SK-N-SH treated with all-trans-retinoic acid at 6 μM for 48 hours (cell line): ENCODE data around the gene DVL3.

Experiments
- ATAC-seq: fragments of 200-7000 bp; cut with Tn5 transposase; 3 replicates; pipeline ENCODE4 v1.9.1; 2020; ENCODE audit warnings: mild to moderate bottlenecking, moderate library complexity
- BACH2 ChIP-seq: fragments of 250-450 bp; sonication (Bioruptor Pico); IDR thresholded peaks from 2 replicates; pipeline ENCODE4 v1.9.0; 2021; ENCODE audit warnings: mild to moderate bottlenecking, borderline replicate concordance
- CREB5 ChIP-seq: fragments of 250-450 bp; sonication (Bioruptor Pico); IDR thresholded peaks from 2 replicates; pipeline ENCODE4 v1.5.1; 2020; ENCODE audit warnings: low read depth, mild to moderate bottlenecking, moderate library complexity
- CSDC2 ChIP-seq: fragments of 250-450 bp; sonication (Bioruptor Pico); IDR thresholded peaks from 2 replicates; pipeline ENCODE4 v1.5.0; 2020; ENCODE audit warnings: mild to moderate bottlenecking, moderate library complexity
- CSRNP3 ChIP-seq: fragments of 250-450 bp; sonication (Bioruptor Pico); IDR thresholded peaks from 2 replicates; pipeline ENCODE4 v1.5.1; 2021; ENCODE audit warnings: mild to moderate bottlenecking, moderate library complexity
- ESRRG ChIP-seq: fragments of 250-450 bp; sonication (Bioruptor Pico); IDR thresholded peaks from 2 replicates; pipeline ENCODE4 v1.6.1; 2021; ENCODE audit warnings: mild to moderate bottlenecking
- GLIS3 ChIP-seq: fragments of 250-450 bp; sonication (Bioruptor Pico); IDR thresholded peaks from 2 replicates; pipeline ENCODE4 v1.5.0; 2020; ENCODE audit warnings: mild to moderate bottlenecking, moderate library complexity
- ISL1 ChIP-seq: fragments of 250-450 bp; sonication (Bioruptor Pico); IDR thresholded peaks from 2 replicates; pipeline ENCODE4 v2.1.2; 2022; ENCODE audit warnings: mild to moderate bottlenecking, moderate library complexity
- PATZ1 ChIP-seq: fragments of 250-450 bp; sonication (Bioruptor Pico); IDR thresholded peaks from 2 replicates; pipeline ENCODE4 v1.8.0; 2020; ENCODE audit warnings: mild to moderate bottlenecking, moderate library complexity, borderline replicate concordance
- POU6F1 ChIP-seq: fragments of 250-450 bp; sonication (Bioruptor Pico); IDR thresholded peaks from 2 replicates; pipeline ENCODE4 v1.8.0; 2021; ENCODE audit warnings: low read depth, mild to moderate bottlenecking, moderate library complexity, borderline replicate concordance
- PPARA ChIP-seq: fragments of 250-450 bp; sonication (Bioruptor Pico); IDR thresholded peaks from 2 replicates; pipeline ENCODE4 v1.5.0; 2020; ENCODE audit warnings: mild to moderate bottlenecking, borderline replicate concordance
- RARB ChIP-seq: fragments of 250-450 bp; sonication (Bioruptor Pico); IDR thresholded peaks from 2 replicates; pipeline ENCODE4 v1.8.0; 2021; ENCODE audit warnings: mild to moderate bottlenecking, moderate library complexity
- SNAI2 ChIP-seq: fragments of 250-450 bp; sonication (Bioruptor Pico); IDR thresholded peaks from 2 replicates; pipeline ENCODE4 v1.5.0; 2020; ENCODE audit warnings: mild to moderate bottlenecking, moderate library complexity
- TCF4 ChIP-seq: fragments of 250-450 bp; sonication (Bioruptor Pico); IDR thresholded peaks from 2 replicates; pipeline ENCODE4 v1.8.0; 2021; ENCODE audit warnings: mild to moderate bottlenecking, moderate library complexity, borderline replicate concordance
- TOX ChIP-seq: fragments of 250-450 bp; sonication (Bioruptor Pico); IDR thresholded peaks from 2 replicates; pipeline ENCODE4 v1.8.0; 2021; ENCODE audit warnings: mild to moderate bottlenecking, moderate library complexity, borderline replicate concordance
- TSHZ2 ChIP-seq: fragments of 250-450 bp; sonication (Bioruptor Pico); IDR thresholded peaks from 2 replicates; pipeline ENCODE4 v1.5.0; 2020; ENCODE audit warnings: mild to moderate bottlenecking, moderate library complexity
- ZC3H10 ChIP-seq: fragments of 250-450 bp; sonication (Bioruptor Pico); IDR thresholded peaks from 2 replicates; pipeline ENCODE4 v1.5.1; 2021; ENCODE audit warnings: mild to moderate bottlenecking, moderate library complexity
- ZFP3 ChIP-seq: fragments of 250-450 bp; sonication (Bioruptor Pico); IDR thresholded peaks from 2 replicates; pipeline ENCODE4 v1.5.0; 2020; ENCODE audit warnings: mild to moderate bottlenecking, moderate library complexity
- ZNF565 ChIP-seq: fragments of 450-650 bp; formaldehyde crosslinking; conservative IDR thresholded peaks from 2 replicates; pipeline ENCODE4 v1.5.0; 2020; ENCODE audit warnings: low read depth, mild to moderate bottlenecking, moderate library complexity
- ZNF70 ChIP-seq: fragments of 450-650 bp; formaldehyde crosslinking; IDR thresholded peaks from 2 replicates; pipeline ENCODE4 v1.5.0; 2020; ENCODE audit warnings: mild to moderate bottlenecking, moderate library complexity
- ZNF8 ChIP-seq: fragments of 450-650 bp; formaldehyde crosslinking; IDR thresholded peaks from 2 replicates; pipeline ENCODE4 v1.5.0; 2020; ENCODE audit warnings: mild to moderate bottlenecking, moderate library complexity

Gene DVL3

GRCh38 chr3:184174646-184175492 lies 19.7 kb downstream of the DVL3 start, which contains the start of gene AP2M1:
Gene AP2M1, plus strand, starts transcription at chr3:184174855. Its CDS starts 2,139 bp downstream, at chr3:184176994.
- peak; percentile 83 for ATAC-seq
- no peak for TF ChIP-seq BACH2
- TF ChIP-seq POU6F1 (CRISPR knock-in tag): no peak
- TF ChIP-seq GLIS3 (CRISPR knock-in tag): no peak
- no peak for TF ChIP-seq ESRRG (CRISPR knock-in tag)
- TF ChIP-seq TOX (CRISPR knock-in tag): no peak
- no peak for TF ChIP-seq ZNF70 (CRISPR knock-in tag)
- no peak for TF ChIP-seq PPARA (CRISPR knock-in tag)
- no peak for TF ChIP-seq ZNF8
- TF ChIP-seq ZNF565 (CRISPR knock-in tag): no peak
- no peak for TF ChIP-seq CSDC2

GRCh38 chr3:184175506-184175905 lies 20.3 kb downstream of the DVL3 start:
- no peak for ATAC-seq
- TF ChIP-seq ZNF70 (CRISPR knock-in tag): no peak
- no peak for TF ChIP-seq ZC3H10 (CRISPR knock-in tag)
- no peak for TF ChIP-seq TOX (CRISPR knock-in tag)
- TF ChIP-seq ZNF565 (CRISPR knock-in tag): no peak
- no peak for TF ChIP-seq SNAI2 (CRISPR knock-in tag)
- no peak for TF ChIP-seq TCF4 (CRISPR knock-in tag)
- TF ChIP-seq PPARA (CRISPR knock-in tag): no peak
- no peak for TF ChIP-seq ISL1 (CRISPR knock-in tag)
- TF ChIP-seq RARB: no peak
- no peak for TF ChIP-seq POU6F1 (CRISPR knock-in tag)
- TF ChIP-seq ZFP3: no peak
- no peak for TF ChIP-seq CREB5 (CRISPR knock-in tag)
- TF ChIP-seq GLIS3 (CRISPR knock-in tag): no peak
- TF ChIP-seq ZNF8: no peak
- TF ChIP-seq ESRRG (CRISPR knock-in tag): no peak
- TF ChIP-seq CSDC2: no peak
- no peak for TF ChIP-seq CSRNP3
- no peak for TF ChIP-seq PATZ1 (CRISPR knock-in tag)
- no peak for TF ChIP-seq BACH2
- TF ChIP-seq TSHZ2 (CRISPR knock-in tag): no peak
